Epidermal melanocyte (primary cell): ENCODE results near the gene ATAD2B.

Experiments used
- DNase-seq: peaks from one replicate; pipeline ENCODE4 v3.0.0; 2011; ENCODE audit warnings: low spot score; ENCODE audit not compliant: insufficient read length

The ATAD2B gene

DNA sequence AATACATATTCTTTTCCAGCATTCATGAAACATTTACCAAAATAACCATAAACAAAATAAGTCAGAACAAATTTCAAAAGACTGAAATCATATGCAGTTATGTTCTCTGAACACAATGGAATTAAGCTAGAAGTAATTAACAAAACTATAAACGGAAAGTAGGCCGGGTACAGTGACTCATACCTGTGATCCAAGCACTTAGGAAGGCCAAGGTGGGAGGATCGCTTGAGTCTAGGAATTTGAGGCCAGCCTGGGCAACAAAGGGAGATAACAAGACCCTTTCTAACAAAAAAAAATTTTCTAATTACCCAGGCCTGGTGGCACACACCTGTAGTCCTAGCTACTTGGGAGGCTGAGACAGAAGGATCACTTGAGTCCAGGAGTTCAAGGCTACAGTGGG, 14.9 kb downstream of the ATAD2B start:
- no peak for DNase-seq

GRCh38 chr2:23905155-23905554, 21.8 kb downstream of the ATAD2B start:
- DNase-seq = no peak

- DNase-seq = no peak
Observed at GRCh38 chr2:23904692-23905091, 22.2 kb downstream of the ATAD2B start.

GRCh38 chr2:23904215-23904614, 22.7 kb downstream of the ATAD2B start:
- no peak for DNase-seq

GRCh38 chr2:23903034-23903433, 23.9 kb downstream of the ATAD2B start:
- no peak for DNase-seq

DNA sequence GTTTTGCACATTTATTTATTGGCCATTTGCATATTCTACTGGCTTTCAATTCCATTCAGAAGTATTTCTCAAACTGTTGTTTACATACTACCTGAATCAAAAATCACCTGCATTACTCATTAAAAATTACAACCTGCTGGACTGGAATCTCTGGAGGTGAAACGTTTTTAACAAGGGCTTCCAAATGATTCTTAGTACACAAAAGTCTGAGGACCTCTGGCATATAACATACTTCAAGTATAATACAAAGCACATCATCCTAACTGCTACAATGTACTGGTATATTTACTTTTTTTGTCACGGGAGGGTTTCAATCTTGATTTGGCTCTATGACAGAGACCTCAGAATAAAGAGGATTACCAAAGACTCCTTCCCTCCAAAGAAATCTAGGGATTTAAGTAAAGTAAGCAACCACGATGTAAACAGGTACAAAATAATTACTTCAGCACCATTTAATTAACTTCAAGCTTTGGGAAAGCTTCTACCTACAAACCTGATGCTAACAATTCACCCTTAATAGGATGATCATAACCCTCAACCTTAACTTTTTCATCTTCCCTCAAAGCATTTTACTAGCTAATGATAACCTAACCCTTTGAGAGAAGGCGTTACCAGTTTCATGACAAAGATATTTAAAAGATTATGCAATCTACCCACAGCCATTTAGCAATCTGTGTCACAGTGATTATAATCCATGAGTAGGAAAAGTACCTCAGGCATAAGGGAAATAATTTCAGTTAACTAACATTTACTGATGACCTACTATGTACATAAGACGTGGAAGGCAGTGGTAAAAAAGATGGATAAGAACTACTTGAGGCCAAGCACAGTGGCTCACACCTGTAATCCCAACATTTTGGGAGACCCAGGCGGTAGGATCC, 24.7 kb downstream of the ATAD2B start:
- no peak for DNase-seq

GRCh38 chr2:23900541-23901322, 26.2 kb downstream of the ATAD2B start:
- DNase-seq = no peak

DNA sequence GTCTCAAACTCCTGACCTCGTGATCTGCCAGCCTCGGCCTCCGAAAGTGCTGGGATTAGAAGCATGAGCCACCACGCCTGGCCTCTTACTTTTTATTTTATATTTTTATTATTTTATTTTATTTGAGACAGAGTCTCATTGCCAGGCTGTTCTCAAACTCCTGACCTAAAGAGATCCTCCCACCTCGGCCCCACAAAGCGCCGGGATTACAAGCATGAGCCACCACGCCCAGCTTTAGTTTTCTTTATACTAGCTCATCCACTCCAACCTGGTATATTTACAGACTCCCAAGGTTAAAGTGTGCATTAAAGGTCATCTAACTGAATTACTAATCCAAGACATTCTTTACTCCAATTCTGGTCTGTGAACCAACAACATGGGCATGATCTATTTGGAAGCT, 26.8 kb downstream of the ATAD2B start:
- no peak for DNase-seq

DNA sequence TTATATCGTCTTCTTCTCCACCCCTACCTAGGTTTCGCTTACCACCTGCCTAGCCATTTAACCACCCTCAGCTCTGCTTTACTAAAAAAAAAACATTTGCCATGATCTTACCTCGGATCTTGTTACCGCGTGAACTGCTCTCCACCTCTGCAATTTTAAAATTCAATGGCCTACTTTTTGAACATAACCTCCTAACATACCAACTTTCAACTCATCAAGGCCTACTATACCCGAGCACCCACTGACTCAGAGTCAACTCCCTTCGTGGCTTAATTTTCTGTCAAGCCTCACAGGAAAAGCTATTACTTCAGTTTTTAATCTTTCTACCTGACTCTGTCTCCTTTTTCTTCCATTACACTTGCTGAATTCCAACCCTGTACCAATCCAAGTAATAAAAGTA, 55.7 kb downstream of the ATAD2B start:
- no peak for DNase-seq

GRCh38 chr2:23867449-23867848, 59.5 kb downstream of the ATAD2B start:
- no peak for DNase-seq

DNA sequence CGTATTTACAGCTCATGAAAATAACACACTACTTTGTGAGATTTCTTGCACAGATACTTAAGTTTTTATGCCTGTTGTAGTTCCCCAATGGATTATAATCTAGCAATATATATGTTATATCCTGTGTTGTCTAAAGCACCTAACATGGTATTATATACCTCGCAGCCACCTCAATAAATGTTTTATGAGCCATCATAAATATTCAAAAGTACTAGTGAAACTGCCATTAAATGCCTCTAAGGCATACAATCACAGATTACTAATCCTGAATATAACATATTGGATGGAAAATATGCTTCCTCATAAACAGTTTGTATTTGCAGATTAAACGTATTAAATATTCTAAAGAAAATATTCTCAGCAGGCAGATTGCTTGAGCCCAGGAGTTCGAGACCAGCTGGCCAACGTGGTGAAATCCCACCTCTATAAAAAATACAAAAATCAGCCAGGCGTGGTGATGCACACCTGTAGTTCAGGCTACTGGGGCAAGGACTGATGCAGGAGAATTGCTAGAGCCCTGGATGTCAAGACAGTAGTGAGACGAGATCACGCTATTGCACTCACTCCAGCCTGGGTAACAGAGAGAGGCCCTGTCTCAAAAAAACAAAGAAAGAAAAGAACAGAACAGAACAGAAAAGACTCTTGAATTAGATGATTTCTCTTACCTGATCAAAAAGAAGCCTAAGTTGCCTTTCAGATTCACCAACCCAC, 64.1 kb downstream of the ATAD2B start:
- DNase-seq = no peak

DNA sequence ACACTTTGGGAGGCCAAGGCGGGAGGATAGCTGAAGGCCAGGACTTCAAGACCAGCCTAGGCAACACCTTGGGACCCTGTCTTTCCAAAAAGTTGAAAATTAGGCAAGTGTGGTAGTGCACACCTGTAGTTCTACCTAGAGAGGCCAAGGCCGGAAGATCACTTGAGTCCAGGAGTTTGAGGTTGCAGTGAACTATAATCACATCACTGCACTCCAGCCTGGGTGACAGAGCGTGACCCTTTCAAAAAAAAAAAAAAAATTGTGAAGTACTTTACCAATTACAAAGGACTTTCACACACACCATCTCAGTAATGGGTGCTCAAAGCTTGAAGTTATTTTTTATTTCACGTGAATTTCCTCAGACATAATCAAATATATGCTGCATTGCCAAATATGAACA, 65.0 kb downstream of the ATAD2B start:
- DNase-seq = no peak

GRCh38 chr2:23859983-23860382, 66.9 kb downstream of the ATAD2B start:
- no peak for DNase-seq

- no peak for DNase-seq
Observed at GRCh38 chr2:23859234-23859633, 67.7 kb downstream of the ATAD2B start.

DNA sequence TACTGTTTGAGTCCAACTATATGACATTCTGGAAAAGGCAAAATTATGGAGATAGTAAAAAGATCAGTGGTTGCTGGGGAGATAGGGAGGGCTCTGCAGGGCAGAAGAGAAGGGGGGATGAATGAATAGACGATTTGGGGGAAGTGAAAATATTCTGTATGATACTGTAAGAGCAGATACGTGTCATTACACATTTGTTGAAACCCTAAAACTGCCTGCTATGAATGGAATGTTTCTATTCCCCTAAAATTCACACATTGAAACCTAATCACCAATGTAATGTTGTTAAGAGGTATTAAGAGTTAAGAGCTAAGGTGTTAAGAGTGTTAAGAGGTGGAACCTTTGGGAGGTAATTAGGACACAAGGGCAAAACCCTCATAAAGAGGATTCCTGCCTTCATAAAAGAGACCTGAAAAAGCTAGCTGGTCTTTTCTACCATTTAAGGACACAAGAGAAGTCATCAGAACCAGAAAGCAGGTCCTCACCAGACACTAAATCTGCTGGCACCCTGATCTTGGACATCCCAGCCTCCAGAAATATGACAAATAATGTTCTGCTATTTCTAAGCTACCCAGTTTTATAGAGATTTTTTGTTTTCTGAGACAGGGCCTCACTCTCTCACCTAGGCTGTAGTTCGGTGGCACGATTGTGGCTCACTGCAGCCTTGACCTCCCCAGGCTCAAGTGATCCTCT, 76.2 kb downstream of the ATAD2B start:
- DNase-seq = no peak

DNA sequence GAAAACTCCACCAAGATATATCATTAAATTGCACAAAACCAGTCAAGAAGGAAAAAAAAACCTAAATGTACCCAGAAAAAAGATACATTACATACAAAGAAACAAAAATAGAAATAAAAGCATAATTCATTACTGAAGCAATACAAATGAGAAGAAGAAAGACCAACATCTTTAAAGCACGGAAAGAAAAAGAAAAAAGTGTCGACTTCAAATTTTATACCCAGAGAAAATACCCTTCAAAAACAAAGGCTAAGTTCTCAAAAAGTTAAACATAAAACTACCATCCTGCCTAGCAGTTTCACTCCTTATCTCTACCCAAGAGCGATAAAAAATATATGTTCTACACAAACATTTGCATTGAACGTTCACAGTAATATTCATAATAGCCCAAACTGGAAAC, 82.0 kb downstream of the ATAD2B start:
- DNase-seq = no peak

- DNase-seq = no peak
Observed at GRCh38 chr2:23843051-23843976, 83.6 kb downstream of the ATAD2B start.

DNA sequence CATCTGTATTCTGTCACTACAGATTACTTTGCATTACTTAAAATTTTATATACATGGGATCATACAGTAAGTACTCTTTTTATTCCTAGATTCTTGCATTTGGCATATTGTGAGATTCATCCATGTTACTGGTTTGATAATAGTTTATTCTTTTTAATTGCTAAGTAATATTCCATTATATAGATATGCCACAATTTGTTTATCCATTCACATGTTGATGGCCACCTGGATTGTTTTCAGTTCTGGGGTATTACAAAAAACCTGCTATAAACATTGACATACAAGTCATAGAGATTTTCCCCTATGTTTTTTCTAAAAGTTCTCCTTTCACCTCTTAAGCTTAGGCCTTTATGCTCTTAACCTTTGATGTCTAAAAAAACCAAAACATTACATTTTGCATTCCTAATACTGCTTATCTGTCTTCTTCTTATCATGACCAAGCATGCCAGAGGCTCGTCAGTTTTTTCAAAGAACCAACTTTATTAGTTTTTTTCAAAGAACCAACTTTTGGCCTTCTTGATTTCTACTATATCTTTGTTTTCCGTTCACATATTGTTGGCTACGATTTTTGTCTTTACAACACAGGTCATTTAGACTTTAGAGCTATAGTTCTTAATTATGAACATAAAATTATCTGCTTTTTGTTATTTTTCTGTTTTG, 86.9 kb downstream of the ATAD2B start:
- DNase-seq = no peak

DNA sequence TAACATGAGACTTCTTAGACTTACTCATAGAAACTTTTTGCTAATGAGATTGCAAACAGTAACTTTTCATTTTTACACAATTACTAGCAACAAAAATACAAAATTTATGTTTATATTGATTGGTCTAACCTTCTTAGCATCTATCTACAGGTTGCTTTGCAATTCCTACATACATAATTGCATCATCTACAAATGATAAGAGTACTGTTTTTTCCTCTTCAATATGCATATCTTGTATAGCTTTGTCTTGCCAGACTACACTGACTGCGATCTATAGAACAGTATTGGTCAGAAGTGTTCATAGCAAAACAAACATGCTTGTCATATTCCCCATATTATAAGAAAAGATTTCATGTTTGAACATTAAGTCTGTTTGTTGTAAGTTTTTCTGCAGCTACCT, 87.9 kb downstream of the ATAD2B start:
- DNase-seq = no peak

GRCh38 chr2:23838581-23838980, 88.3 kb downstream of the ATAD2B start:
- DNase-seq = no peak
